Stimulated activated naive CD8-positive, alpha-beta T cell treated with anti-CD3 and anti-CD28 coated beads, Interleukin-15, Interleukin-2, amounts not matched to agents 100 ng/mL and 50 ng/mL, for 24 hours (primary cell): Measurements from ENCODE around the gene KRT80.

Experiments used
- H3K27ac Mint-ChIP-seq: one replicate; pipeline ENCODE4 v1.8.0; 2021; ENCODE audit warnings: mild to moderate bottlenecking, mixed read lengths
- H3K27me3 Mint-ChIP-seq: one replicate; pipeline ENCODE4 v1.8.0; 2021; ENCODE audit warnings: mixed read lengths
- H3K36me3 Mint-ChIP-seq: one replicate; pipeline ENCODE4 v1.8.0; 2021; ENCODE audit warnings: low read depth, mixed read lengths
- H3K4me1 Mint-ChIP-seq: one replicate; pipeline ENCODE4 v1.8.0; 2021; ENCODE audit warnings: low read depth, mixed read lengths
- H3K4me3 Mint-ChIP-seq: one replicate; pipeline ENCODE4 v1.8.0; 2021; ENCODE audit warnings: mild to moderate bottlenecking, mixed read lengths
- H3K9me3 Mint-ChIP-seq: one replicate; pipeline ENCODE4 v1.8.0; 2021; ENCODE audit warnings: mixed read lengths

KRT80 gene

DNA sequence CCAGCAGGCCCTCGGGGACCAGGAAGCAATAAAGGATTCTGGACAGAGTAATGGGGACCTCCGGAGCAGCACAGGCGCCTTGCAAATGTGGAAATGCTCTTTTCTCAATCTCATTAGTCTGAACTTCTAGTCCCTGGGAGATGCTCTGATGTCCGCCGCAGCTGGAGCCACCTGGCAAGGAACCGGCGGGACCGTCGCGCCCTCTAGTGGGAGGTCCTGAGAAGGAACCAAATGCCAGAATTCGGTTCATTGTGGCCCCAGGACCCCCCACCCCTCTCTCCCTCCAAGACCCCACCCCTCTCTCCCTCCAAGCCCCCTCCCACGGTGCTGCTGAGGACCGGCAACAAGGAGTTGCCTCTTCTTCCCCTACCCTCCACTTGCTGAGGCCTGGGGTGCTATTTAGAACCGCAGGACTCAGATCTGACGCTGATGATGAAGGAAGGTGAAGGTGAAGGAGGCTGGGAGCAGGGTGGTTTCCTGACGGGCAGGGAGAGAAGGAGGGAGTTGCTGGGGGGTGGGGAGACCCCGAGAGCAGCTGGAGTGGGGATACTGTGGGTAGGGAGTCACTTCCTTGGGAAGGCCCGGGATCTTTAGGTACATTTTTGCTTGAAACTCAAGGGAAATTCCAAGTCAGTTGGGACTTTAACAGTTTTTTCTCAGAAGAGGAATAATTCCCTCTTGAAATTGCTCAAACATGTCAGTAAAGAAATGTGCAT is 69.8 kb downstream of the KRT80 start:
- no peak overlapping the region for H3K4me3 Mint-ChIP-seq
- H3K27ac Mint-ChIP-seq: peak overlapping the region; percentile 40
- H3K4me1 Mint-ChIP-seq: peaks cover 34% of the 10 kb centered on the region
- H3K27me3 Mint-ChIP-seq: peaks cover 17% of the 10 kb centered on the region
- H3K9me3 Mint-ChIP-seq: no peaks in the 10 kb centered on the region
- no peaks in the 10 kb centered on the region for H3K36me3 Mint-ChIP-seq

DNA sequence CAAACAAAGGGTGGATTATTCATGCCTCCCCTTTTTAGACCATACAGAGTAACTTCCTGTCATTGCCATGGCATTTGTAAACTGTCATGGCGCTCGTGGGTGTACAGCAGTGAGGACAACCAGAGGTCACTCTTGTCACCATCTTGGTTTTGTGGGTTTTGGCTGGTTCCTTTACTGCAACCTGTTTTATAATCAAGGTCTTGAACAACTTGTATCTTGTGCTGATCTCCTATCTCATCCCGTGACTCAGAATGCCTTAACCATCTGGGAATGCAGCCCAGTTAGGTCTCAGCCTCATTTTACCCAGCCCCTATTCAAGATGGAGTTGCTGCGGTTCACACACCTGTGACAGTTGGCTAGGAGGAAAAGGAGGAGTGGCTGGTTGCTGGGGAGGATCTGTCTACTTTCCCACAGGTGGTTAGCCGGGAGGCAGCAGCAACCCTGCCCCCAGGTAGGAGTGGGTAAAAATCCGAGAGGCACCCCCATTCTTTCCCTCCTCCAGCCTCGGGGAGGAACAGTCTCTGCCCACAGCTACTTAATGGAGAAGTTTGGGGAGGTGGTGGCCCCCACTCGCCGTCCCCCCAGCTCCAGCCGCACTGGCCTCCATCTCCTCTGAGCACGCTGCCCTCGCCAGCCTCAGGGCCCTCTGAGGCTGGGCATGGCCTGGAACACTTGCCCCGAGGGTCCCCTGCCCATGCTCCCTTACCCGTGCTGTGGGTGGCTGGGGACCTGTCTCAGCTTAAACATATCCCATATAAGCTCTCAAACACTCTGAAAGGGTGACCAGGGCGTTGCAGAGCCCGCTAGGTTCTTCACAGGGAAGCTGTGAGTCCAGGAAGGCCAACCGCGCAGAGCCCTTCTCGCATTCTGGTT is 70.6 kb downstream of the KRT80 start:
- Mint-ChIP-seq H3K27me3 (peaks cover 17% of the 10 kb centered on the region), H3K9me3 (no peaks in the 10 kb centered on the region), H3K4me3 (no peak overlapping the region), H3K36me3 (no peaks in the 10 kb centered on the region), H3K27ac (no peak overlapping the region), H3K4me1 (peaks cover 42% of the 10 kb centered on the region)

DNA sequence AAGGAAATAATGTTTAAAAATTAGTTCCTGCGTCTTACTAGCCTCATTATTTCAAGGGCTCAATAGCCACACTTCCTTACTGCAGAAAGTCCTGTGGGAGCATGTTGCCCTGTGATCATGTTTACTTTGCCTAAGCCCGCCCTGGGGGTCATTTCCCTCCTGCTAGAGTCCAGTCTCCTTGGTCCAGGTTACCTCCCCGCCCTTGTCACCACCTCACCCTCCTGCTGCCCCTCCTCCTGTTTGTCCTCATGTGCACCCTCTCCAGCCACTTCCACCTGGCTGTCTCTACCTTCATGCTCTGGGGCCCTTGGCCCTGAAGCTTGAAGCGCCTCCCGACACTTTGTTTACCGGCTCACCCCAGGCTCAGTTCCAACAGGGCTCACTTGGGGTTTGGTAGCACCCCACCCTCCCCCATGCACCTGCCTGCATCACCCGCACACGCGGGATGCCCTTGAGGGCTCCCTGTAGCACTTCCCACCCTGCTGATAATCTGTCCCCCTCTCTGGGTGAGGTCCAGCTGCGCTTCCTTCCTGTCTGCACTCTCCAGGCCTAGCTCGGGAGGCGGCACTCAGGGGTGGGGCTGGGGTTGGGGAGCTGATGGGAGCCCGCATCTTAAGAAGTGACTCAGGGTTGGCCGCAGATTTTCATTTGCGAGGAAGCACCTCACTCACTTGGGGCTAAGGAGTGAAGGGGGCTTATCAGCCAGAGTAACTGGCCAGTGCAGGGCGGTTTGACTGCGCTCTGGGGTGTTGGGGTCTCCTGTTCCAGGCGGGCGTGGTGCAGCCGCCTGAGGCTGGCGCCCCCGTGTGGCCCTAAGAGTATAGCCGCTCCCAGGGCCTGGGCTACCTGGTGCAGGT is 72.2 kb downstream of the KRT80 start:
- no peak overlapping the region for H3K27ac Mint-ChIP-seq
- peaks cover 17% of the 10 kb centered on the region for H3K27me3 Mint-ChIP-seq
- no peaks in the 10 kb centered on the region for H3K9me3 Mint-ChIP-seq
- no peak overlapping the region for H3K4me3 Mint-ChIP-seq
- H3K4me1 Mint-ChIP-seq: peaks cover 45% of the 10 kb centered on the region
- H3K36me3 Mint-ChIP-seq: no peaks in the 10 kb centered on the region
